Activated naive CD4-positive, alpha-beta T cell treated with anti-CD3 and anti-CD28 coated beads, Interleukin-2, amount 50 U/mL, for 16 hours (primary cell): ENCODE measurements around the gene CYBA.
"Not testable (repeated sequence)": the region's sequence is repeated elsewhere in the genome, so short reads cannot be mapped to it uniquely, and the experiment has no call there.

Source experiments
- DNase-seq: peaks from one replicate; pipeline ENCODE4 v3.0.0-alpha.2; 2020

The CYBA gene

DNA sequence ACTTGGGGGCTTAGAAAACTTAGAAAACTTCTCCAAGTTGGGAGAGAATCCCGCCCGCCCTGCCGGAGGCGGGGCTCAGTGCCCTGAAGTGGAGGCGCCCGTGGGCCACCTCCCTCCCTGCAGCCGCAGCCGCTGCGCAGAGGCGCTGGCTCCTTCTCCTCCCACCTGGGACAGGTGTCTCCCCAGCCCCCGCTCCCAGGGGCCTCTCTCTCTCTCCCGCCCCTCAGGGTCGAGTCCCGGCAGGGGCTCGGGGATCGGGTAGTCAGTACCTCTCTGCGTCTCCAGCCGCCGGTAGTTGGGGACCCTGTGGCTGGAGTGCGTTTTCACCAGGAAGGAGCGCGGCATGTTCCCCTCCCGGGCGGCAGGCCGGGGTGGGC, 35.2 kb upstream of the CYBA start:
- peak; percentile 53 for DNase-seq

GRCh38 chr16:88685156-88686061, 34.6 kb upstream of the CYBA start:
- peak; percentile 80 for DNase-seq

DNA sequence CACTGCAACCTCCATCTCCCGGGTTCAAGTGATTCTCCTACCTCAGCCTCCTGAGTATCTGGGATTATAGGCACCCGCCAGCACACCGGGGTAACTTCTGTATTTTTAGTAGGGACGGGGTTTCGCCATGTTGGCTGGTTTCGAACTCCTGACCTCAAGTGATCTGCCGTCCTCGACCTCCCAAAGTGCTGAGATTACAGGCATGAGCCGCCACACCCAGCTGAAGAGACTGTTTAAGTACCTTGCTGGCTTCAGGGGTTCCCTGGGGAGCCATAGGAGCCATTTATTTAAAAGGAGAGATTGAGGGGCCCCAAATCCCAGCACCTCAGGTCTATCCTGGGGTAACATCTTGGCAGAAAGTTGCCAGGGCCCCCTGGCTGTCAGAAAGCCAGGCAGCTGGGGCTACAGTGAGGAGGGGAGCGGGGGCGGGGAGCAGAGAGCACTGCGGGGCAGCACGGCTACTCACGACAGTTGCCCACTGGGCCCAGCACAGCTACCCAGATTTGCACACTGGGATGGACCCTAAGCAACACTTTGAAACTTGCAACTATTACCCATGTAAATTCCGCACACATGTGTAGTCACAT, 33.8 kb upstream of the CYBA start:
- no peak for DNase-seq

DNA sequence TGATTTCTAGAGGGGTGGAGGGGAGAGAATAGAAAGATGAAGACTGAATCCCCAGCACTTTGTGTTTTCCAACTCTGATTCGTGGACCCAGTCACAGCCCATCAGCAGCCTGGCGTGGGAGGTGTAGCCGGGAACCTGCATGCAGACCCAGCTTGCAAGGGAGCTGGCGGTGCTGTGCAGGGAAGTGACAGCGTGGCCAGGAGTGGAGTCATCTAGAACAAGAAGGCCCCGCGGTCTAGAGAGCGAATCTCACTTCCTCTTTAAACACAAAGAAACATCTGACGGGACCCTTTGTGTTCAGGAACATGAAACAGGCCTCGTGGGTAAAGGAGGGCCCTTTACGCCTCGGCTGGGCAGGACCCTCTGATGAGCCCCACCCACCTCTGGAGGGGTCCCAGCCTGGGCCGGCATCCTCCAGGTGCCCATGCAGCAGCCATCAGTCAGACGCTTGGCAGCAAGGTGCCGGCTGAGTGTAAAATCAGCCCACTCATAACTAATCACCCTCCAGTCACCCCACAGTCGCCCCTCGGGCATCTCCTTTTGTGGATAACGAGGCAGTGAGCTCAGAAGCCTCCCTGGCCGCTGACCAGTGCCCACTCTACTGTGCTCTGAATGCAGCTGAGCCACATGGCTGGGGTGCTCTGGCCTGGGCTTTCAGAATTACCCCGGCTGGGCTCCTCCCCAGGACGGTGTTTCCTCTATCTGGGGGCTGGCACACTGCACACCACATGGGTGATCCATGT, 31.0 kb upstream of the CYBA start:
- DNase-seq = peak; percentile 67

GRCh38 chr16:88681084-88681680, 30.3 kb upstream of the CYBA start:
- DNase-seq = peak; percentile 58

- DNase-seq = no peak
Measured at GRCh38 chr16:88680554-88681083, 29.8 kb upstream of the CYBA start.

DNA sequence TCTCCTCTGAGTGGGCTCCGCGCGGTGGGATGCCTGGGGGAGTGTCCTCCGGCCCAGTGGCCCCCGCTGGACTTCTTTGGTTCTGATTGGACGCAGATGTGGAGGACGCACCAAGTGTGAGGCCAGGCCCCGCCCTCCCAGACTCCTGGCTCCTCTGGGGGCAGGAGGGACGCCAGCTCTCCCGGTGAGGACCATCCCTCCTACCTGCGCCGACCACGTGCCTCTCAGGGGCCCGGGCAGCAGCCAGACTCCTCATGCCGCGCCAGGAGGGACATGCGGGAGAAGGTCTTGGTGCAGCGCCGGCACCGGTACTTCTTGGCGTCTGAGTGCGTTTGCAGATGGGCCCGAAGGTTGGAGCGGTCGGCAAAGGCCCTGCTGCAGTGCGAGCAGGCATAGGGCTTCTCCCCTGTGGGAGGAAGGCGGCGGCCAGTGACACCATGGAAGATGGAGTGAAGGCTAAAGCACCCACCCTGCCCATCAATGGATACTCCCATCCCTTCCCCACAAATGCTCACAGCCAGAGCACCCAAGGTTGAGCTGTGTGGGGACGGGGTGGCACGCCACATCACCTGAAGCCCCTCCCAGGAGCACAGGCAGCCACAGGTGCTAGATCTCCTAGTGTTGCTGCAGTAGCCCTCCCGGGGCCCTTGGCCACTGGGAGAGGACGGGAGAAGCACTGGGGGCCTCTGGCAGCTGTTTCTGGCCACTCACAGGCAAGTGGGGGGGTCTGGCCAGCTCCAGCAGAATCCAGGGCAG, 27.5 kb upstream of the CYBA start:
- DNase-seq = no peak

DNA sequence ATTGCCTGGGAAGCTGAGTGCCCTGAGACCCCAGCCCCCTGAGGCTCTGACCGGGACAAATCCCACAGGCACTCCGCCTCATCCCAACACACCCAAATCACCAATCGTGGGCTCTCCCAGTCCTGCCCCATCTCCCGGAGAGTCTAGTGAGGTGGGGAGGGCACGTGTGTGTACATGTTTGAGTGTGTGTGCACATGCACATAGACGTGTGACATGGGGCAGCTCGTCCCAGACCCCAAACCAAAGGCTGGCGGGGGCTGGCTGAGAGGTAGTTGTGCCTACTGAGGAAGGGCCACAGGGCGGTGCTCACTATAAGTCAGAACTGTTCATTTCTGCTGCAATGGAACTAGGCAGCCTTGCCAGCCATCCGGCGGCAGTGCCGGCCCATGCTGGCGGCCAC, 26.9 kb upstream of the CYBA start:
- DNase-seq = no peak

DNA sequence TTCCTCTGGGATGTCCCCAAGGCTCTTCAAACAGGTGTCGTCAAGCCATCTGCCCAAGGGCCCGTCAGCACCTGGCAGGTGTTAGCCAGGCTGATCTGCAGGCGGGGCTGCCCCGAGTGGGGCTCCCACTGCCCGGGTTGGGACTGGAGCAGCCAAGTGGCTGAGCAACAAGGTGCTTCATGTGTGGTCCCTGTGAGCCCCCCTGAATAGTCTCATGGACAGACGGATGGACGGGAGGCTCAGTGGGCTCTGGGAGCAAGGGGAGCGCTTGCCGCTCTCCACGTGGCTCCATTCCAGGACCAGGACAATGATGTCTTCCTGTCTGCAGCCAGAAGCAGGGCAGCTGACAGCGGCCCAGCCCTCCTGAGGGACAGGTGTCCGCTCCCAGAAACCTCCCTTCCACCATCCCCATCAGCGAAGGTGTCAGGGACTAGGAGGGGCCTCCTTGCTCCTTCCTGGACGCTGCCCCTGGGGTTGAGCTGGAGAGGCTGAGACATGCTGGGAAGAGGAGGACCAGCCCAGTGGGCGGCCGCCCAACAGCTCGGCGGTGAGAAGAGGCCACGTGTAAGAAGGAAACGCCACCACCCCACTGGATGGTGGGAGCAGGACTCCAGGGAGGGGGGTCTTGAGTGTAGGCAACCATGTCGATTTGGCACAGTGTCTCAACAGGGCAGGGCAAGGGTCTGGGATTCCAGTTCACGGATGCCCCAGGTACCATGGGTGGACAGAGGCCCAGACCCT, 25.8 kb upstream of the CYBA start:
- no peak for DNase-seq

GRCh38 chr16:88673716-88674379, 23.0 kb upstream of the CYBA start:
- no peak for DNase-seq

GRCh38 chr16:88672776-88673175, 21.9 kb upstream of the CYBA start:
- no peak for DNase-seq

GRCh38 chr16:88671806-88672205, 21.0 kb upstream of the CYBA start:
- DNase-seq = no peak

- DNase-seq = no peak
Measured at GRCh38 chr16:88669980-88670379, 19.1 kb upstream of the CYBA start.

DNA sequence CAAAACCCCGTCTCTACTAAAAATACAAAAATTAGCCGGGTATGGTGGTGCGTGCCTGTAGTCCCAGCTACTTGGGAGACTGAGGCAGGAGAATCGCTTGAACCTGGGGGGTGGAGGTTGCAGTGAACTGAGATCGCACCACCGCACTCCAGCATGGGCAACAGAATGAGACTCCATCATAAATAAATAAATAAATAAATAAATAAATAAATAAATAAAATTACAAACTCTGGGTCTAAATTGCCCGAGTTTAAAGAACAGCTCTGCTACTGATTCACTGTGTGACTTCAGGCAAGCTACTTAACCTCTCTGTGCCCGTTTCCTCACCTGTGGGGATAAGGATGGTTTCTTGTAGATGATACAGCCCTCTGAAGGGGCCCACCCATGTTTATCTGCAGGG, 18.6 kb upstream of the CYBA start:
- DNase-seq = not testable (repeated sequence)

GRCh38 chr16:88667461-88667860, 16.6 kb upstream of the CYBA start:
- no peak for DNase-seq

- no peak for DNase-seq
Measured at GRCh38 chr16:88665570-88665969, 14.7 kb upstream of the CYBA start.

GRCh38 chr16:88665148-88665547, 14.3 kb upstream of the CYBA start:
- no peak for DNase-seq

DNA sequence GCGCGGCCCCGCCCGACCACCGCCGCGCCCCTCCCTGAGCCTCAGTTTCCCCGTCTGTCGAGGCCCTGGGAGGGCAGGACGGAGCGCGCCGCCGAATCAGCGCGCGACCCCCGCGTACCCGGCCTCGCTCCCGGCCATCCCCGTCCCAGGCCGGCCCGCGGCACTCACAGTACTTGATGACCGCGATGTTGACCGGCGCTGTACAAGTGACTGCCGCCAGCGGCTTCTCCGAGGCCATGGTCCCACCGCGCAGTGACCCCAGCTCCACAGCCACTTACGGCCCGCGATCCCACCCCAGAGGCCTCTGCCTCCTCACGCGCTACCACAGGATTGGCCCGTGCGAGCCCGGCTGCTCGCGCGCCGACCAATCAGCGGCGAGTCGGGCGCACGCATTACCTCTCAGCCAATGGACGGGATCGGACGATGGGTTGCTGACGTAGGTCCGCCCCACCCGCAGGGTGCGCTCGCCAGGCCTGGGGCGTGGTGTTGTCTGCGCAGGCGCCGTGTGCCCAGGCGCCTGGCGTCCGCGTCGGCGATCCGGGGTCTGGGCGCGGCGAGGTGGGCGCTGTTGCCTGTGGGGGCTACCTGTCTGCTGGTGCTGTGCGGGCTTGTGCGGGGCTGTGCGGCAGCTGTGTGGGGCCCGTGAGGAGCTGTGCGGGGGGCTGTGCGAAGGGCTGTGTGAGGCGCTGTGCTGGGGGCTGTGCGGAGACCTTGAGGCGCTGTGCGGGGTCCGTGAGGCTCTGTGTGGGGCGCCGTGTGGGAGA, 12.2 kb upstream of the CYBA start, which contains the start of gene MVD:
Gene MVD, minus strand, starts transcription at position 249 of the 764 bp plus-strand sequence. Its CDS starts 11 bp downstream, at position 238.
- DNase-seq = peak; percentile 96

GRCh38 chr16:88662222-88662842, 11.5 kb upstream of the CYBA start:
- peak; percentile 30 for DNase-seq

- DNase-seq = no peak
Measured at GRCh38 chr16:88661468-88661867, 10.6 kb upstream of the CYBA start.
